Medulla oblongata (tissue), 1 donor: ENCODE data around the gene SYTL3.
"Not testable (repeated sequence)": the region's sequence is repeated elsewhere in the genome, so short reads cannot be mapped to it uniquely, and the experiment has no call there.

Experiments
- DNase-seq: peaks from one replicate; pipeline ENCODE4 v3.0.0-alpha.2; 2015; ENCODE audit errors: extremely low spot score

The SYTL3 gene

GRCh38 chr6:158662607-158662953 lies 12.7 kb downstream of the SYTL3 start:
- no peak for DNase-seq

DNA sequence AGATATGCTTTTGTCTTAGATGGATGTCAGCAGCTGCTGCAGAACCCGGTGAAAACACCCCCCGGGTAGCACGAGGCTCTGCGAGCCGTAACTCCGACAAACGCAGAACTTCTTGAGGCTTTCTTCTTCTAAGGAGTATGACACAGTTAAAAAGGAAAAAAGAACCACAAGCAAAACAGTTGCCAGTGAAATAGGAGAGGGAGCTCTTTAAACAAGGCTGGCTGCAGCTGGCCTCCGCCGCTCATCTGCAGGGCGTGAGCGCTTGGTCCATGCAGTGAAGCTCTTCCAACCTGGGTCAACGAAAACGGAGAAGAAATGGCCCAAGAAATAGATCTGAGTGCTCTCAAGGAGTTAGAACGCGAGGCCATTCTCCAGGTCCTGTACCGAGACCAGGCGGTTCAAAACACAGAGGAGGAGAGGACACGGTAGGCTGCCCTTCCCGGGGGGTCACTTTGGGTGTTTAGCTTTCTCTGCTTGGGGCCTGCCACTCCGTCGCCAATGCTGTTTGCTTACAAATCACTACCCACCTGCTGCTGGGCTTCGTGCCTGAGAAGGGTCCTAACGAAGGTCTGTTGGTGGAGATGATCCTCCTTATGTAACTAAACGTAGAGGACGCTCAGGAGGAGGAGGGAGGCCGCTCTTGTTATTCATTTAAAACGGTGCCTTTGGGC lies 13.2 kb downstream of the SYTL3 start:
- no peak for DNase-seq

DNA sequence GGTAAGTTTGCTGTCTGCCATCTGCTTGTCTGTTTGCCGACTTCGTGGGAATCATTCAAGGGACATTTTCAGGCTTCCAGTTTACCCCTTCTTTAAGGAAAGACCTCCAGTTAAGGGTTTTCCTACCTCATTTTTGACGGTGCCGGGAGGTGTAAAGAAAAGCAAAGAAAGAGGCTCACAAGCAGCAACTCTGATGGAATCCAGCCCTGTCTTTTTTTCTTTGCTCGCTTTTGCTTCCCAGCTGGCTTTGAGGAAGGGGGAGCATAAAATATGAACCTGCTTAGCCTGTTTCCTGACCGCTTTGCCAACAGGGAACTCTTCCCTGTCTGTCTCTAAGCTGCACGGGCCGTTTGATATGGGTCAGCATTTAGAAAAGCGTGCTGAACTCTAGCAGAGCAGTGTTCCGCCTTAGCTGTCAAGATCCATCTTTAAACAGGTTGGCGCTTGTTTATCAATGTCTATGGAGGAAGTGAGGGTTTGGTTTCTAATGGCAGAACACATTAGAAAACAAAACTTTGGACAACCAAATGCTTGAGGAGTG lies 13.8 kb downstream of the SYTL3 start:
- no peak for DNase-seq

DNA sequence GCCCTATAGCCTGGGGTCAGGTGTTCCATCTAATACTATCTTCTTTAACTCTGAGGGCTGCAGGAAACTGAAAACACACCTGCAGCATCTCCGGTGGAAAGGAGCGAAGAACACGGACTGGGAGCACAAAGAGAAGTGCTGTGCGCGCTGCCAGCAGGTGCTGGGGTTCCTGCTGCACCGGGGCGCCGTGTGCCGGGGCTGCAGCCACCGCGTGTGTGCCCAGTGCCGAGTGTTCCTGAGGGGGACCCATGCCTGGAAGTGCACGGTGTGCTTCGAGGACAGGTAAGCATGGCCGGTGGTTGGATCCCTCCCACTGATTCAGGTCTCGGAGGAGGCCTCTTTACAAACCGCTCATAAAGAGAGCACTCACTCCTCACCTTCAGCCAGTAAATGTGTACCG lies 15.5 kb downstream of the SYTL3 start:
- no peak for DNase-seq

DNA sequence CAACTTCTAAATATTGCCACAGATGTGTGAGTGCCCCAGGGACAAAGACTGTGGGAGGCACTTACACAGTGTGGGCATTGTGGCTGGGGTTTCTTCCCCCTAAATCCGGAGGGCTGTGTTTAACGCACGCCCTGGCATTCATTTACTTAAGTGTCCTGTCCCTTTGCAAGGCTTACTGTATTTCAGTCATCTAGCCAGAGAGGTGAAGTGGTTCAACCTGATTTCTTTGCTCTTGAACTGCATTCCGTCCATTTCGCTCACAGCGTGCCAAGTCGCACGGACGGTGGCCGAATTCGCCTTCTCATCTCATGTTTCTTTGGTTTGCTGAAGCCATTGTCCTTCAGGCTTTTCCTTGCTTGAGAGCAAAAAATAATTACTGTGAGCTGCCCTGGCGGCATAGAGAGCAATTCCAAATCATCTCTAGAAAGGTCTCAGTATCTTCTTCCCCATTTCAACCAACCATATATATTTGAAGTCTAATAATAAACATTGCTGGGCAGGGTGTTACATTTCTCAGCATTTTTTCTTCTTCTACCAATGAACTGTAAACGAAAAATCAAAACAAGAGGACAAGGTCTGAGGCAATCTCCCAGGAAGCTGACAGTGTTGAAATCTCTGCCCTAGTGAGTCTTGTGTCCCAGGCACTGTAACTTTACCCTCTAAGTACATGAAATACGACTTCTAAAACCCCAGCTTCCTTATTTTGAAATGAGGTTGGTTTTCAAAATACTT lies 16.9 kb downstream of the SYTL3 start:
- peak; percentile 80 for DNase-seq

DNA sequence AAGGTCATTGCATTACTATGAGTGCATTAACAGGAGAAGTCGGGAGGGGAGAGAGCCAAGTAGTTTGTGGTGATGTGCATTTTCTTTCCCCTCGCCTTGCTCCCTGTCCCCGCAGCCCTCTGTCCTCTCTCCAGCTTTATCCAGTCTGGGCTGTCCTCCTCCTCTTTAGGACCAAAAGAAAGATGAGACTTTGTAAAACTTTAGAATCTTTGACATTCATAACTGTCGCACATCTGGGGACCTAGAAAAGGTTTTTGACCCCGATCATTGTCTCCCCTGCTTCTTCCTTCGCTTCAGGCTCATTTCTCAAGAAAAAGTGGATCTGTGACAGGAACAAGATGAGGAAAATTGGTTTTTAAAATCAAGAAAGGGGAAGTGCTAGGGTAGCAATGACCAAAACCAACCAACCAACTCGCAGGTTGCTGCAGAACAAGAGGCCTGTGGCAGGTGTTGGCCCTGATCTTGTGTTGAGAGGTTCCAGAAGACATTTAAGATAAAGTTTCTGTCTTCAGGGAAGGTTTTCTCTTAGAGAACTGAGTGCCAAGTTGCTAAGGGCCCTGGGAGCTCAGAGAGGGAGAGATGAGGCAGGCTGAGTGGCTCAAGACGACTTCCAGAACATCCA lies 17.6 kb downstream of the SYTL3 start:
- no peak for DNase-seq

DNA sequence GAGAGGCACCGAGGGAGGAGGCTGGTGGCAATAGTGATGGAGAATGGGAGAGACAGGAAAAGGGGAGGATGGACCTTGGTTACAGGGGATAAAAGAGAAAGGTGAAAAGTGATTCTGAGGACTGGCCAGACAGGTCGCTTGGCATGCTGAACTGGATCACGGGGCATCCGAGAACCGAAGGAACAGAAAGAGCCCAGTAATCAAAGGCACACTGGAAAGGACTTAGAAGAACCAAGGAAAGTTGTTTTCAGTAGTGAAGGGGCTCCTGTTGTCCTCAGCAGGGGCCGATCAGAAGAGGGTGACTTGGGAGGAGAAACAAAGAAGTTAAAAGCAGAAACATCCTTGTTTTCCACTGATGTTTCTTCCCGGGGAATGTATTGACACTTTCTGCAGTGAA lies 18.9 kb downstream of the SYTL3 start:
- no peak for DNase-seq

GRCh38 chr6:158669145-158670035 lies 19.5 kb downstream of the SYTL3 start:
- DNase-seq: no peak

DNA sequence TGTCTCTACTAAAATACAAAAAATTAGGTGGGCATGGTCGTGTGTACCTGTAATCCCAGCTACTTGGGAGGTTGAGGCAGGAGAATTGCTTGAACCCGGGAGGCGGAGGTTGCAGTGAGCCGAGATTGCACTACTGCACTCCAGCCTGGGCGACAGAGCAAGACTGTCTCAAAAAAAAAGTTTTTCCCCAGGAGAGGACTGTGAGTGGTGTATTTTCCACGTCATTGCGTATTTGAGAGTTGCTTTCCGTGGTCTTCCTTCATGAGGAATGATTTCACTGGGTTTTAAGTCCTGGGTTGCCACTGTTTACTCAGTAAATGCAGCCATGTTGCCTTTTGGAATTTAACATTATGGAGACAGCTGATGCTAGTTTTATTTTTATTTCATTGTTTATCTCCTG lies 22.3 kb downstream of the SYTL3 start:
- DNase-seq: not testable (repeated sequence)

DNA sequence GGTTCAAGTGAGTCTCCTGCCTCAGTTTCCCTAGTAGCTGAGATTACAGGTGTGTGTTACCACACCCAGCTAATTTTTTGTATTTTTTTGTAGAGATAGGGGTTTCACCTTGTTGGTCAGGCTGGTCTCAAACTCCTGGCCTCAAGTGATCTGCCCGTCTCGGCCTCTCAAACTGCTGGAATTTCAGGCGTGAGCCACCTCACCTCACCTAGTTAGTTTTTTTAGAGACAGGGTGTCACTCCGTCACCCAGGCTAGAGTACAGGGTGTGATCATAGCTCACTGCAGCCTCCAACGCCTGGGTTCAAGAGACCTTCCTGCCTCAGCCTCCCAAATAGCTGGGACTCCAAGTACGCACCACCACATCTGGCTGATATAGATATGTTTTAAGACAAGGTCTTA lies 22.9 kb downstream of the SYTL3 start:
- no peak for DNase-seq

DNA sequence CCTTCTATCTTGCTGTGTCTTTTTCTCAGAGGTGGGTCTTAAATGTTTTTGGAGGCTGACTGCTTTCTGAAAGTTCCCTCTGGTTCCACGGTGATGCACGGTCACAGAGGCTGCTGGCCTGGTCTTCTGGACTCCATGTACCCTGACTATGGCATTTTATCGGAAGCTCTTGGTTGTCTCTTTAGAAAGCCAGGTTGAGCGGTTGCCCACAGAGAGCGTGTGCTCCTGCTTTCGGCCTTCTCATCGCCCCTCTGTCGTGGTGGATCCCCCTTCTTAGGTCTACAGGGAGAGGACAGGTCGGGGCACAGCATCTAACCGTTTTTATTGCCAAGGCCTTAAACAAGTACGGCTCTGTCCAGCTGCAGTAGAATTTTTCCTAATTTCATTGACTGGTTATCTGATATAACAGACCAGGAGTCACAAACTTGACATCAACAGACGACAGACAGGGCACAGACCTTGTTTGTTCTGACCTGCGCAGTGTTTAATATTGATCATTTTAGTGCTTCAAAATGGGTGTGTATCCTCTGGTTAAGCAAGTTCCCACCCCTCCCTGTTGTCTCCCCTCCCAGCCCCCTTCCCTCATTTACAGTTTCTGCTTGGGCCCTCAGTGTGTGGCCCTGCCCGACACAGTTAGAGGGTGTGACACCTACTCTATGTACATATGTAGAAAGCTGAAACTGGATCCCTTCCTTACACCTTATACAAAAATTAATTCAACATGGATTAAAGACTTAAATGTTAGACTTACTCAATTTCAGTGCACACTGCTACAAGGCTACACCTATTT lies 24.7 kb downstream of the SYTL3 start:
- no peak for DNase-seq

DNA sequence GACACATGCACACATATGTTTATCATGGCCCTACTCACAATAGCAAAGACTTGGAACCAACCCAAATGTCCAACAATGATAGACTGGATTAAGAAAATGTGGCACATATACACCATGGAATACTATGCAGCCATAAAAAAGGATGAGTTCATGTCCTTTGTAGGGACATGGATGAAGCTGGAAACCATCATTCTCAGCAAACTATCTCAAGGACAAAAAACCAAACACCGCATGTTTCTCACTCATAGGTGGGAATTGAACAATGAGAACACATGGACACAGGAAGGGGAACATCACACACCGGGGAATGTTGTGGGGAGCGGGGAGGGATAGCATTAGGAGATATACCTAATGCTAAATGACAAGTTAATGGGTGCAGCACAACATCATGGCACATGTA lies 27.2 kb downstream of the SYTL3 start:
- not testable (repeated sequence) for DNase-seq

DNA sequence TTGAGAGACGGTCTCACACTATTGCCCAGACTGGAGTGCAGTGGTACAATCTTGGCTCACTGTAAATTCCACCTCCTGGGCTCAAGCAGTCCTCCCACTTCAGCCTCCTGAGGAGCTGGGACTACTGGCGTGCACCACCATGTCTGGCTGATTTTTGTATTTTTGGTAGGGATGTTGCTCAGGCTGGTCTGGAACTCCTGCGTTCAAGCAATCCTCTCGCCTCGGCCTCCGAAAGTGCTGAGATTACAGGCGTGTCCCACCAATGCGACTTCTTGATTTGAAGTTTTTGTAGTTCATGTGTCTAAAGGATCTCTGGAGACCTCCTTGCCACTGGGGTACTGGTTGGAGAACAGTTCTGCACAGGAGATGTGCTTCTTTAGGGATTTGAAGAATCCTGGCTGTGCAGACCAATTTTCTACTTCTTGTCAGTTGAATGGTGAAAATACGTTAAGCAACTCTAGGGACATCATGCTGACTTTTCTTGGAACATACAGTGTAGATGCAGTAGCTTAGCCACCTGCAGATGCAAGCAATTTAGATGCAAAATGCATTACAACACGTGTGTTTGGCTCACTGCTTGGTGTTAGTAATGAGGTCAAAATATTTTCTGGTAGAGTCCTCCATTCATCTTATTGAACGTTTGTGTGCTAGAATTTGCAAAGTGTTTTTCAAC lies 28.2 kb downstream of the SYTL3 start:
- no peak for DNase-seq

- DNase-seq: no peak
Measured at GRCh38 chr6:158680015-158680414, 30.2 kb downstream of the SYTL3 start.

- DNase-seq: no peak
Measured at GRCh38 chr6:158680481-158680880, 30.6 kb downstream of the SYTL3 start.

- no peak for DNase-seq
Measured at GRCh38 chr6:158684311-158684710, 34.5 kb downstream of the SYTL3 start.

DNA sequence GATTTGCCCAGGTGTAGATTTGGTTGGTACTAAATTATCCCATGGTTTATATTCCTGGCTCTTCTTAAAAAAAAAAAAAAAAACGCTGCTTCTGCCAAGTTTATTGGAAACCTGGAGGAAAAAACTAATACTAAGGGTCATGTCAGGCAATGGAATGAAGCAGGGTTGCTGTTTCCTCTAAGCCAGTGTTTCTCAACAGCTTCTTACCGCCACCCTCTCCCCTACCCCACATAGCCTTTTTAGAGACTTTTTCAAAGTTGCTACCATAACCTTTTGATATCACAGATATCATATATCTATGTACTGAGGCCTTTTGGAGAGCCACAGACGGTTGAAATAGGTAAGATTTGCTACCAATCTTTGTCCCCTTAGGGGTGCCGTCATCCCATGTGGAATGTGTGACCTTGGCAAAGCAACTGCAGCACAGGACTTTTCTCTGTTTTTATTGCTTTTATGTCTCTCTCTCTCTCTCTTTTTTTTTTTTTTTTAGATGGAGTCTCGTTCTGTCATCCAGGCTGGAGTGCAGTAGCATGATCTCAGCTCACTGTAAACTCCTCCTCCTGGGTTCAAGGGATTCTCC lies 35.0 kb downstream of the SYTL3 start:
- no peak for DNase-seq

- DNase-seq: no peak
Measured at GRCh38 chr6:158686311-158686710, 36.5 kb downstream of the SYTL3 start.

GRCh38 chr6:158686791-158687381 lies 37.0 kb downstream of the SYTL3 start:
- no peak for DNase-seq

- DNase-seq: no peak
Measured at GRCh38 chr6:158687506-158687905, 37.7 kb downstream of the SYTL3 start.
